Stimulated activated naive B cell treated with anti-CD40 and anti-IgM and Interleukin-4, amounts not matched to agents 10 μg/mL and 1 μg/mL and 100 μg/mL, for 72 hours (primary cell): ENCODE results near the gene YIPF1.

Source experiments
- ATAC-seq, 2 donors: fragments of 150-1000 bp; cut with Tn5 transposase; replicated peaks; 2 replicates each; pipeline ENCODE4 v1.10.0; 2021; ENCODE audit warnings: moderate library complexity in 1 of 2
- DNase-seq: peaks from one replicate; pipeline ENCODE4 v3.0.0; 2021
- H3K27ac Mint-ChIP-seq: one replicate; pipeline ENCODE4 v1.8.0; 2022; ENCODE audit warnings: mild to moderate bottlenecking, mixed read lengths
- H3K27me3 Mint-ChIP-seq, 2 donors: one replicate each; pipeline ENCODE4 v1.8.0; 2022; ENCODE audit warnings: mixed read lengths in 2 of 2
- H3K36me3 Mint-ChIP-seq, 2 donors: one replicate each; pipeline ENCODE4 v1.8.0; 2022; ENCODE audit warnings: mixed read lengths in 2 of 2, mild to moderate bottlenecking in 1 of 2
- H3K4me1 Mint-ChIP-seq, 2 donors: one replicate each; pipeline ENCODE4 v1.8.0; 2022; ENCODE audit warnings: mixed read lengths in 2 of 2, mild to moderate bottlenecking in 1 of 2
- H3K4me3 Mint-ChIP-seq, 2 donors: one replicate each; pipeline ENCODE4 v1.8.0; 2022; ENCODE audit warnings: mild to moderate bottlenecking in 2 of 2, mixed read lengths in 2 of 2, moderate library complexity in 1 of 2
- H3K9me3 Mint-ChIP-seq, 2 donors: one replicate each; pipeline ENCODE4 v1.8.0; 2022; ENCODE audit warnings: mixed read lengths in 2 of 2, mild to moderate bottlenecking in 1 of 2

YIPF1 gene

GRCh38 chr1:53906121-53906520 lies 16.5 kb upstream of the YIPF1 start:
- Mint-ChIP-seq H3K27me3 (no peaks in the 10 kb centered on the region), H3K4me1 (peaks cover 2 to 6% of the 10 kb centered on the region in 2 donors), H3K4me3 (no peak overlapping the region), H3K9me3 (no peaks in the 10 kb centered on the region), H3K27ac (no peak overlapping the region), H3K36me3 (peaks cover 5 to 8% of the 10 kb centered on the region in 2 donors)
- ATAC-seq, result no peak
- DNase-seq, result no peak

GRCh38 chr1:53905509-53905908 lies 15.9 kb upstream of the YIPF1 start:
- Mint-ChIP-seq H3K27ac (no peak overlapping the region), H3K27me3 (no peaks in the 10 kb centered on the region), H3K9me3 (no peaks in the 10 kb centered on the region), H3K36me3 (peaks cover 5 to 8% of the 10 kb centered on the region in 2 donors), H3K4me3 (no peak overlapping the region), H3K4me1 (peaks cover 2 to 6% of the 10 kb centered on the region in 2 donors)
- ATAC-seq (no peak), DNase-seq (no peak)

- ATAC-seq, result no peak
- H3K27ac Mint-ChIP-seq, result no peak overlapping the region
- no peak for DNase-seq
Measured at GRCh38 chr1:53902235-53903138, 12.9 kb upstream of the YIPF1 start.

GRCh38 chr1:53899708-53900107 lies 10.1 kb upstream of the YIPF1 start:
- no peak for DNase-seq
- H3K27me3 Mint-ChIP-seq, result peaks cover 9 to 10% of the 10 kb centered on the region in 2 donors
- peaks cover 2 to 6% of the 10 kb centered on the region in 2 donors for H3K4me1 Mint-ChIP-seq
- no peak overlapping the region for H3K27ac Mint-ChIP-seq
- ATAC-seq, result no peak
- no peaks in the 10 kb centered on the region for H3K9me3 Mint-ChIP-seq
- H3K36me3 Mint-ChIP-seq, result peaks cover 0 to 1% of the 10 kb centered on the region in 2 donors
- H3K4me3 Mint-ChIP-seq, result no peak overlapping the region

More at GRCh38 chr1:53902235-53903138, 12.9 kb upstream of the YIPF1 start:
- peaks cover 2 to 6% of the 10 kb centered on the region in 2 donors for H3K4me1 Mint-ChIP-seq
- H3K36me3 Mint-ChIP-seq, result peaks cover 0 to 1% of the 10 kb centered on the region in 2 donors
- H3K4me3 Mint-ChIP-seq, result no peak overlapping the region
- no peaks in the 10 kb centered on the region for H3K27me3 Mint-ChIP-seq
- H3K9me3 Mint-ChIP-seq, result no peaks in the 10 kb centered on the region

- DNase-seq, result no peak
- Mint-ChIP-seq H3K36me3 (peaks cover 0 to 1% of the 10 kb centered on the region in 2 donors), H3K4me1 (peaks cover 2 to 6% of the 10 kb centered on the region in 2 donors), H3K27me3 (peaks cover 11 to 12% of the 10 kb centered on the region in 2 donors), H3K4me3 (no peak overlapping the region), H3K27ac (no peak overlapping the region), H3K9me3 (no peaks in the 10 kb centered on the region)
- ATAC-seq, result no peak
Measured at GRCh38 chr1:53899206-53899628, 9.6 kb upstream of the YIPF1 start.

GRCh38 chr1:53896635-53897229 lies 7.1 kb upstream of the YIPF1 start:
- H3K4me1 Mint-ChIP-seq, result peaks cover 6 to 11% of the 10 kb centered on the region in 2 donors
- H3K27ac Mint-ChIP-seq, result no peak overlapping the region
- no peaks in the 10 kb centered on the region for H3K9me3 Mint-ChIP-seq
- DNase-seq (no peak), ATAC-seq (no peak)
- H3K36me3 Mint-ChIP-seq, result peaks cover 0 to 1% of the 10 kb centered on the region in 2 donors
- peaks cover 11 to 12% of the 10 kb centered on the region in 2 donors for H3K27me3 Mint-ChIP-seq
- no peak overlapping the region for H3K4me3 Mint-ChIP-seq

- DNase-seq (no peak), ATAC-seq (no peak)
- peaks cover 11 to 12% of the 10 kb centered on the region in 2 donors for H3K27me3 Mint-ChIP-seq
- H3K27ac Mint-ChIP-seq, result no peak overlapping the region
- peaks cover 10 to 14% of the 10 kb centered on the region in 2 donors for H3K4me1 Mint-ChIP-seq
- H3K9me3 Mint-ChIP-seq, result no peaks in the 10 kb centered on the region
- H3K36me3 Mint-ChIP-seq, result peaks cover 0 to 1% of the 10 kb centered on the region in 2 donors
- no peak overlapping the region for H3K4me3 Mint-ChIP-seq
Measured at GRCh38 chr1:53895421-53895820, 5.8 kb upstream of the YIPF1 start.

GRCh38 chr1:53894644-53895043 lies 5.0 kb upstream of the YIPF1 start:
- no peak for DNase-seq
- Mint-ChIP-seq H3K27me3 (peaks cover 11 to 12% of the 10 kb centered on the region in 2 donors), H3K36me3 (peaks cover 0 to 1% of the 10 kb centered on the region in 2 donors), H3K4me1 (peaks cover 11 to 20% of the 10 kb centered on the region in 2 donors), H3K4me3 (no peak overlapping the region), H3K9me3 (no peaks in the 10 kb centered on the region), H3K27ac (no peak overlapping the region)
- ATAC-seq, result no peak

- ATAC-seq, result no peak
- peaks cover 11 to 12% of the 10 kb centered on the region in 2 donors for H3K27me3 Mint-ChIP-seq
- no peak for DNase-seq
- H3K9me3 Mint-ChIP-seq, result no peaks in the 10 kb centered on the region
- no peak within 1 kb of the TSS for H3K4me3 Mint-ChIP-seq
- no peak within 1 kb of the TSS for H3K27ac Mint-ChIP-seq
- H3K4me1 Mint-ChIP-seq, result peaks cover 12 to 22% of the 10 kb centered on the region in 2 donors
- H3K36me3 Mint-ChIP-seq, result peaks cover 0 to 1% of the 10 kb centered on the region in 2 donors
Measured at GRCh38 chr1:53893999-53894636, 4.5 kb upstream of the YIPF1 start, which contains the start of gene DIO1. Gene DIO1, plus strand, starts transcription at chr1:53894187. Its CDS starts 24 bp downstream, at chr1:53894211.

GRCh38 chr1:53892911-53893310 lies 3.3 kb upstream of the YIPF1 start:
- ATAC-seq (no peak), DNase-seq (no peak)
- H3K4me3 Mint-ChIP-seq, result no peak overlapping the region
- H3K27me3 Mint-ChIP-seq, result peaks cover 11 to 12% of the 10 kb centered on the region in 2 donors
- H3K4me1 Mint-ChIP-seq, result peaks cover 20 to 32% of the 10 kb centered on the region in 2 donors
- H3K9me3 Mint-ChIP-seq, result no peaks in the 10 kb centered on the region
- no peak overlapping the region for H3K27ac Mint-ChIP-seq
- peaks cover 0 to under 1% of the 10 kb centered on the region in 2 donors for H3K36me3 Mint-ChIP-seq

GRCh38 chr1:53891678-53892077 lies 2.1 kb upstream of the YIPF1 start:
- no peak overlapping the region for H3K27ac Mint-ChIP-seq
- no peaks in the 10 kb centered on the region for H3K9me3 Mint-ChIP-seq
- ATAC-seq (no peak), DNase-seq (no peak)
- H3K4me3 Mint-ChIP-seq, result no peak overlapping the region
- H3K36me3 Mint-ChIP-seq, result peaks cover 2 to 4% of the 10 kb centered on the region in 2 donors
- peaks cover 11 to 12% of the 10 kb centered on the region in 2 donors for H3K27me3 Mint-ChIP-seq
- H3K4me1 Mint-ChIP-seq, result peaks cover 22 to 32% of the 10 kb centered on the region in 2 donors

GRCh38 chr1:53891018-53891417 lies 1.4 kb upstream of the YIPF1 start:
- H3K4me1 Mint-ChIP-seq, result peaks cover 22 to 32% of the 10 kb centered on the region in 2 donors

GRCh38 chr1:53890522-53890941 lies 935 bp upstream of the YIPF1 start:
- ATAC-seq (no peak), DNase-seq (no peak)
- peak overlapping the region; percentile 91 to 98 for H3K4me3 Mint-ChIP-seq
- H3K36me3 Mint-ChIP-seq, result peaks cover 2 to 4% of the 10 kb centered on the region in 2 donors
- peaks cover 7 to 8% of the 10 kb centered on the region in 2 donors for H3K27me3 Mint-ChIP-seq
- H3K9me3 Mint-ChIP-seq, result no peaks in the 10 kb centered on the region
- peak overlapping the region; percentile 98 for H3K27ac Mint-ChIP-seq
- H3K4me1 Mint-ChIP-seq, result peaks cover 22 to 32% of the 10 kb centered on the region in 2 donors

More at GRCh38 chr1:53891018-53891417, 1.4 kb upstream of the YIPF1 start:
- Mint-ChIP-seq H3K36me3 (peaks cover 2 to 4% of the 10 kb centered on the region in 2 donors), H3K4me3 (no peak overlapping the region), H3K27me3 (peaks cover 11 to 12% of the 10 kb centered on the region in 2 donors), H3K9me3 (no peaks in the 10 kb centered on the region), H3K27ac (no peak overlapping the region)
- DNase-seq (no peak), ATAC-seq (no peak)

- Mint-ChIP-seq H3K4me1 (peaks cover 20 to 32% of the 10 kb centered on the region in 2 donors), H3K27me3 (no peaks in the 10 kb centered on the region), H3K9me3 (no peaks in the 10 kb centered on the region), H3K4me3 (peak overlapping the region; percentile 91 to 98), H3K27ac (peak overlapping the region; percentile 25), H3K36me3 (peaks cover 2 to 7% of the 10 kb centered on the region in 2 donors)
- ATAC-seq (no peak), DNase-seq (no peak)
Measured at GRCh38 chr1:53888681-53889080, 916 bp downstream of the YIPF1 start.
